Fibroblast of skin of back (primary cell): ENCODE results near the gene PRKCH.

Experiments used
- DNase-seq: peaks from one replicate; pipeline ENCODE4 v3.0.0-alpha.2; 2013

Gene PRKCH

GRCh38 chr14:61591862-61592261 lies 270.5 kb downstream of the PRKCH start:
- DNase-seq = no peak

GRCh38 chr14:61593330-61593729 lies 272.0 kb downstream of the PRKCH start:
- DNase-seq = peak; percentile 40

- DNase-seq = peak; percentile 62
Observed at GRCh38 chr14:61596990-61597389, 275.6 kb downstream of the PRKCH start.

DNA sequence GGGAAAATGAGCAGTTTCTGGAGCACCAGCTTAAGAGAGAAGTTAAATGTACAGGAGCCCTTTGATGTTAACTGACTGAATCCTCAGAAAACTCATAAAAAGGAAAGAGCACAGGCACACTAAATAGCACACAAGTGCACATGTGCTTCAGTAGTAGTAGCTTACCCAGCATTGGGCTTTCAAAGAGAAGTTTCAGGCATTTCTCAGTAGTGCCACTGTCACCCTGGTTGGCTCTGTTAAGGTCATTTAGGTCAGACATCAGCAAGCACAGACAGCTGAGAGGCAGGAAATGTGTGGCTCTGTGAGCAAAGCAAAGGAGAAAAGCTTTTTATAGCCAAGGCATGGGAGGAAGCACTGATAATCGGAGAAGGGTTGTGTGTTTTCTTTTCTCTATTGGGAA lies 277.6 kb downstream of the PRKCH start:
- DNase-seq = no peak

DNA sequence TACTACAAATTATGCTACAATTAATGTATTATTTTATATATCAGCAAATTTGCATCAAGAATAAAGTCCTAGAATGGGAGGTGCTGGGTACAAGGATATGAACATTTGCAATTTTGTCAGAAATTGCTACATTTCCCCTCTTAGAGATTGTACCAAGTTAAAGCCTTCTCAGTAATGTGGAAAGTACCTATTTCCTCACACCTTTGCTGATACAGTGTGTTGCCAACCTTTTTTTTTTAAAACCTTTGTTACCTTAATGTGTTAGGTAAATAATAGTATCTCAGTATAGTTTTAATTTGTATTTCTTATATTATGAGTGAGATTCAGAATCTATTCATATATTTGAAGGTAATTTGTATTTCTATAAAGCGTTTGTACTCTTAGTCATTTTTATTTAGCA lies 278.6 kb downstream of the PRKCH start:
- DNase-seq = no peak
